Osteoblast (primary cell): ENCODE measurements around the gene MAPK9. TPM values are rescaled to one million over a fixed set of nuclear protein-coding genes. Genes with fewer than 3 reads are reported as not detected.

ENCODE experiments used
- DNase-seq: peaks from one replicate; pipeline ENCODE4 v3.0.0; 2011; ENCODE audit warnings: low spot score, mixed read lengths; ENCODE audit not compliant: insufficient read length; ENCODE audit errors: missing footprints
- H2AFZ ChIP-seq: 2 replicates; pipeline ENCODE4 v1.6.0; 2011; ENCODE audit warnings: mild to moderate bottlenecking, low read length
- H3K27ac ChIP-seq: 2 replicates; pipeline ENCODE4 v1.5.1; 2011; ENCODE audit warnings: mild to moderate bottlenecking, low read depth, low read length, moderate library complexity
- H3K27me3 ChIP-seq: 2 replicates; pipeline ENCODE4 v1.6.0; 2012; ENCODE audit warnings: mild to moderate bottlenecking, control low read depth, inconsistent platforms, low read length, moderate library complexity; ENCODE audit not compliant: insufficient read depth
- H3K36me3 ChIP-seq: 2 replicates; pipeline ENCODE4 v1.5.1; 2011; ENCODE audit warnings: mild to moderate bottlenecking, low read length, control low read depth, moderate library complexity; ENCODE audit not compliant: insufficient read depth
- H3K4me1 ChIP-seq: 2 replicates; pipeline ENCODE4 v1.5.1; 2011; ENCODE audit warnings: mild to moderate bottlenecking, low read length, control low read depth, moderate library complexity; ENCODE audit not compliant: insufficient read depth
- H3K4me2 ChIP-seq: 2 replicates; pipeline ENCODE4 v1.6.0; 2011; ENCODE audit warnings: mild to moderate bottlenecking, low read length; ENCODE audit not compliant: insufficient read depth
- H3K4me3 ChIP-seq: fragments of 200-600 bp; sonication (generic); 3 replicates; pipeline ENCODE4 v1.5.1; 2012; ENCODE audit warnings: mild to moderate bottlenecking, low read length, inconsistent platforms; ENCODE audit not compliant: insufficient read depth
- H3K79me2 ChIP-seq: 2 replicates; pipeline ENCODE4 v1.6.0; 2012; ENCODE audit warnings: mild to moderate bottlenecking, low read length, control low read depth, inconsistent platforms; ENCODE audit not compliant: insufficient read depth
- H3K9me3 ChIP-seq: 2 replicates; pipeline ENCODE4 v1.5.1; 2011; ENCODE audit warnings: low read depth, low read length, control low read depth
- H4K20me1 ChIP-seq: 2 replicates; pipeline ENCODE4 v1.6.0; 2012; ENCODE audit warnings: mild to moderate bottlenecking, low read length, control low read depth; ENCODE audit not compliant: insufficient read depth
- total RNA-seq: library from RNA; depleted of rRNA; stranded (reverse); fragments of >200 nt; gene quantifications from 2 replicates; pipeline ENCODE4 v1.2.3, GENCODE V29; 2012
- TF ChIP-seq, protein P1 (sequence below): IDR thresholded peaks from 2 replicates; pipeline ENCODE4 v1.5.1; 2011; ENCODE audit warnings: mild to moderate bottlenecking, low read depth, low read length, moderate library complexity; ENCODE audit errors: extremely low read depth

MAPK9 gene
- total RNA-seq, 1 donor, result 31.8 TPM

DNA sequence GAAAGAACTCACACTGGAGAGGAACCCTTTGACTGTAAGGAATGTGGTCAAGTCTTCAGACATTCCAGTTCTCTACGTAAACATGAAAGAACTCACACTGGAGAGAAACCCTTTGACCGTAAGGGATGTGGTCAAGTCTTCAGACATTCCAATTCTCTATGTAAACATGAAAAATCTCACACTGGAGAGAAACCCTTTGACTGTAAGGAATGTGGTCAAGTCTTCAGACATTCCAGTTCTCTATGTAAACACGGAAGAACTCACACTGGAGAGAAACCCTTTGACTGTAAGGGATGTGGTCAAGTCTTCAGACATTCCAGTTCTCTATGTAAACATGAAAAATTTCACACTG, 32.6 kb downstream of the MAPK9 start:
- DNase-seq, result no peak
- H3K79me2 ChIP-seq, result no peaks in the 10 kb centered on the region
- no peak overlapping the region for H2AFZ ChIP-seq
- no peaks in the 10 kb centered on the region for H3K27me3 ChIP-seq
- H3K4me1 ChIP-seq, result no peaks in the 10 kb centered on the region
- TF ChIP-seq, protein P1, sequence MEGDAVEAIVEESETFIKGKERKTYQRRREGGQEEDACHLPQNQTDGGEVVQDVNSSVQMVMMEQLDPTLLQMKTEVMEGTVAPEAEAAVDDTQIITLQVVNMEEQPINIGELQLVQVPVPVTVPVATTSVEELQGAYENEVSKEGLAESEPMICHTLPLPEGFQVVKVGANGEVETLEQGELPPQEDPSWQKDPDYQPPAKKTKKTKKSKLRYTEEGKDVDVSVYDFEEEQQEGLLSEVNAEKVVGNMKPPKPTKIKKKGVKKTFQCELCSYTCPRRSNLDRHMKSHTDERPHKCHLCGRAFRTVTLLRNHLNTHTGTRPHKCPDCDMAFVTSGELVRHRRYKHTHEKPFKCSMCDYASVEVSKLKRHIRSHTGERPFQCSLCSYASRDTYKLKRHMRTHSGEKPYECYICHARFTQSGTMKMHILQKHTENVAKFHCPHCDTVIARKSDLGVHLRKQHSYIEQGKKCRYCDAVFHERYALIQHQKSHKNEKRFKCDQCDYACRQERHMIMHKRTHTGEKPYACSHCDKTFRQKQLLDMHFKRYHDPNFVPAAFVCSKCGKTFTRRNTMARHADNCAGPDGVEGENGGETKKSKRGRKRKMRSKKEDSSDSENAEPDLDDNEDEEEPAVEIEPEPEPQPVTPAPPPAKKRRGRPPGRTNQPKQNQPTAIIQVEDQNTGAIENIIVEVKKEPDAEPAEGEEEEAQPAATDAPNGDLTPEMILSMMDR, result no peak
- no peak overlapping the region for H3K27ac ChIP-seq
- H3K9me3 ChIP-seq, result peaks cover 63% of the 10 kb centered on the region
- H4K20me1 ChIP-seq, result no peaks in the 10 kb centered on the region
- H3K4me2 ChIP-seq, result no peak overlapping the region
- peaks cover 74% of the 10 kb centered on the region for H3K36me3 ChIP-seq
- no peak overlapping the region for H3K4me3 ChIP-seq

DNA sequence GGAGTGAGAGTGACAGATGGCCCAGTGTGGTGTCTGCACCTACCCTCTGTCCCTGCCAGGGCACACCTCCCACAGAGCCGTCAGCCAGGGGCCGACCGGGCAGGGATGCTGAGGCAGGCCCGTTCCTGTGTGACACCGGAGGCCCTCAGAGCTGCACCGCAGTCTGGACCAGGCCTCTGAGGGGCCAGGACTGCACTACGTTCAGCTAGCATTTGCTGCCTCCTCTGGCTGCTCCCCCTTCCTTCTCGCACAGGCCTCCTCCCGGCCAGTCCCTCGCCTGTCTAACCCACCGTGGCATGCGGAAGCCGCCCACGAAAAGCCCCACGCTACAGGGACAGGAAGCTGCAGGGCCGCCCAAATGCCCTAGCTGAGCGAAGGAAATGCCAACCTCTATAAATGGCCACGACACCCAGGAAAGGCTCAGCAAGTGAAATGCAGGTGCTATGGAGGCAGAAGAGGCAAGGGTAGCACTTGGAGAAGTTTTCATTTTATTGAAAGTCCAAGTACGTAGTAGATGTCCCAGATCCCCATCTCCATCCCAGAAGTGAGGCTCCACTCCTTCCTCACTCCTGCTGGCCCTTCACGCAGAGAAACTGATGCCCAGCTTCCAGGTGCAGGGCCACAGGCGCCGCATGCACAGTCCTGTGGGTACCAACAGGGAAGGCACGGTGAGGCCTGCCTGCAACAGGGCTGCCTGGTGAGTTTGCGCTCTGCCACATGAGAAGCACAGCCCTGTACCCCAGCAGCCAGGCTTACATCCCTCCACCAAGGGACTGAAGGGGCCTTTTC, 38.7 kb downstream of the MAPK9 start:
- H3K4me3 ChIP-seq, result no peak overlapping the region
- H4K20me1 ChIP-seq, result no peaks in the 10 kb centered on the region
- H3K4me2 ChIP-seq, result no peak overlapping the region
- H3K27ac ChIP-seq, result no peak overlapping the region
- no peak overlapping the region for H2AFZ ChIP-seq
- peaks cover 63% of the 10 kb centered on the region for H3K9me3 ChIP-seq
- DNase-seq, result no peak
- no peaks in the 10 kb centered on the region for H3K4me1 ChIP-seq
- H3K36me3 ChIP-seq, result peaks cover 43% of the 10 kb centered on the region
- no peaks in the 10 kb centered on the region for H3K79me2 ChIP-seq
- TF ChIP-seq, protein P1, result no peak
- H3K27me3 ChIP-seq, result no peaks in the 10 kb centered on the region

DNA sequence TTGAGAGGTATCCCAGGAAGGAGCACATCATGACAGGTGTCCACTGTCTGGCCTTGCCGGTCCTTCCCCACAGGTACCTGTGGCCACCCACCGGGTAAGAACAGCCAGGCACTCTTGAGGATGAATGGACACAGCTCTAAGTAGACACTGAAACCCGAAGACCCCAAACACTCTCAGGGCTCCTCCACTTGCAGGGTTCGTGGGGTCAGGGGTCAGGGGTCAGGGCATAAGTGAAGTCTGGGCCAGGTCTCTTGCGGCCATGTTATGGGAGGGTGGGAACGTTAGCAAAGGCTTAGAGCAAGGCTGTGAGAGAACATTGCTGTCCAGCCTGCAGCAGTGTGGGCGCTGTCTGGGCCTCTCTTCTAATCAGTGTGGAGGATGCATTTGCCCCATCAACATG, 40.0 kb downstream of the MAPK9 start:
- DNase-seq, result no peak
- Histone ChIP-seq H3K27ac (no peak overlapping the region), H3K36me3 (peaks cover 43% of the 10 kb centered on the region), H3K79me2 (no peaks in the 10 kb centered on the region), H3K27me3 (no peaks in the 10 kb centered on the region), H3K9me3 (peaks cover 50% of the 10 kb centered on the region), H3K4me1 (no peaks in the 10 kb centered on the region), H3K4me2 (no peak overlapping the region), H3K4me3 (no peak overlapping the region), H2AFZ (no peak overlapping the region), H4K20me1 (no peaks in the 10 kb centered on the region)
- TF ChIP-seq, protein P1, result no peak

DNA sequence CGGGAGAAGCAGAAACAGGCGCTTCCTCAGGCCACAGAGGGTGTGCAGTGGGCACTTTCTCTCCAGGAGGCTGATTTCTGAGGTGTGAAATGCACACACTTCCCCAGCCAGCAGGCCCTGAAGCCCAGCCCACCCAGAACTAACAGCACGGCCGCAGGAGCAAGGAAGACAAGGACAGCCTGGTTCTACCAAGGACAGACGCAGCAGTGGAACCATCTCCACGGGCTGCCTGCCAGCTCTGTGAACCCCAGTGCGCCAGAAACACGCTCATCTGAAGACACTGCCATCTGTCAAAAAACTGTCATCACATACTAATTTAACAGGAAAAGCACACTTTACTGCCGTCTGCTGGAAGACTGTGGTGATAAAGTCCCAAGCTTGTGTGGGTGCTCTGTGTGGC, 40.7 kb downstream of the MAPK9 start:
- TF ChIP-seq, protein P1, result no peak
- peaks cover 37% of the 10 kb centered on the region for H3K36me3 ChIP-seq
- no peak overlapping the region for H3K27ac ChIP-seq
- H2AFZ ChIP-seq, result no peak overlapping the region
- no peak overlapping the region for H3K4me3 ChIP-seq
- no peaks in the 10 kb centered on the region for H3K27me3 ChIP-seq
- H3K4me2 ChIP-seq, result no peak overlapping the region
- no peaks in the 10 kb centered on the region for H4K20me1 ChIP-seq
- peaks cover 44% of the 10 kb centered on the region for H3K9me3 ChIP-seq
- no peaks in the 10 kb centered on the region for H3K4me1 ChIP-seq
- no peaks in the 10 kb centered on the region for H3K79me2 ChIP-seq
- DNase-seq, result no peak
